Endothelial cell (in vitro differentiated cells): Measurements from ENCODE around the gene TEDDM1. TPM values are rescaled to one million over a fixed set of nuclear protein-coding genes. Genes with fewer than 3 reads are reported as not detected.

Source experiments
- DNase-seq: peaks from one replicate; pipeline ENCODE4 v3.0.0; 2021; ENCODE audit warnings: low spot score
- H3K27ac Mint-ChIP-seq: one replicate; pipeline ENCODE4 v1.8.0; 2021; ENCODE audit warnings: mixed read lengths, inconsistent platforms; ENCODE audit not compliant: unreplicated experiment
- H3K27me3 Mint-ChIP-seq: one replicate; pipeline ENCODE4 v1.8.0; 2021; ENCODE audit warnings: mild to moderate bottlenecking, moderate library complexity, mixed read lengths, inconsistent platforms; ENCODE audit not compliant: unreplicated experiment
- H3K36me3 Mint-ChIP-seq: one replicate; pipeline ENCODE4 v1.8.0; 2021; ENCODE audit warnings: mild to moderate bottlenecking, low read depth, mixed read lengths, inconsistent platforms; ENCODE audit not compliant: unreplicated experiment
- H3K4me1 Mint-ChIP-seq: one replicate; pipeline ENCODE4 v1.8.0; 2021; ENCODE audit warnings: mild to moderate bottlenecking, mixed read lengths, inconsistent platforms; ENCODE audit not compliant: unreplicated experiment
- H3K4me3 Mint-ChIP-seq: one replicate; pipeline ENCODE4 v1.8.0; 2021; ENCODE audit warnings: mild to moderate bottlenecking, mixed read lengths, inconsistent platforms; ENCODE audit not compliant: unreplicated experiment
- H3K9me3 Mint-ChIP-seq: one replicate; pipeline ENCODE4 v1.8.0; 2021; ENCODE audit warnings: mixed read lengths, inconsistent platforms; ENCODE audit not compliant: unreplicated experiment
- CTCF ChIP-seq: fragments of 200-600 bp; sonication (generic); IDR thresholded peaks from one replicate; pipeline ENCODE4 v1.5.0; 2021; ENCODE audit warnings: antibody characterized with exemption; ENCODE audit not compliant: unreplicated experiment
- total RNA-seq: library from RNA; stranded (reverse); fragmentation: NEBNext Ultra II Directional; extraction: Animal tissue kit (Norgen Biotek cat#: 25700); gene quantifications from one replicate; pipeline ENCODE4 v1.2.1, GENCODE V29; 2021; ENCODE audit not compliant: unreplicated experiment

The TEDDM1 gene
- total RNA-seq, 1 donor from 2014 or later: not detected

- Mint-ChIP-seq H3K27me3 (no peaks in the 10 kb centered on the region), H3K4me1 (no peaks in the 10 kb centered on the region), H3K36me3 (peaks cover 3% of the 10 kb centered on the region), H3K27ac (no peak overlapping the region), H3K9me3 (no peaks in the 10 kb centered on the region), H3K4me3 (no peak overlapping the region)
- DNase-seq: no peak
- TF ChIP-seq CTCF: no peak
Measured at GRCh38 chr1:182408435-182409075, 8.1 kb upstream of the TEDDM1 start.

DNA sequence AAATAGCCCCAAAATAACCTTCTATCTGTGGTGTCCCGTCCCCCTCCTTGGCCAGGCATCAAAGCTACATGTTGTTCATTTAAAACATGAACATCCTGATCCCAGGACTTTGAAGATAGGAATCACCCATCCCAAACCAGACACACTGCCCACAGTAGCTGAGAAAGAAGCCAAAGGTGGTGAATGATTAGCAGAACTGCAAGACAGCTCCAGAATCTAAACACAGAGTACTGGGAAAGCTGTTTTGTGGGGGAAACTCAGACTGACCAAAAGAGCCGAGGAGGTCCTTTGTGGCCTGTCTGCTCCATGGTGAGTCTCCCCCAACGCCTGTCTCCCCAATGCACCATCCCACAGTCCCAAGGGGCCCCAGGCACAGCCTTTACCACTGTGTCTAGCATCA lies 7.3 kb upstream of the TEDDM1 start:
- Mint-ChIP-seq H3K27me3 (no peaks in the 10 kb centered on the region), H3K4me1 (no peaks in the 10 kb centered on the region), H3K27ac (no peak overlapping the region), H3K4me3 (no peak overlapping the region), H3K9me3 (no peaks in the 10 kb centered on the region), H3K36me3 (peaks cover 3% of the 10 kb centered on the region)
- no peak for DNase-seq
- TF ChIP-seq CTCF: no peak

- no peak overlapping the region for H3K4me3 Mint-ChIP-seq
- no peaks in the 10 kb centered on the region for H3K4me1 Mint-ChIP-seq
- peaks cover 3% of the 10 kb centered on the region for H3K36me3 Mint-ChIP-seq
- DNase-seq: no peak
- no peaks in the 10 kb centered on the region for H3K9me3 Mint-ChIP-seq
- no peak for TF ChIP-seq CTCF
- no peak overlapping the region for H3K27ac Mint-ChIP-seq
- no peaks in the 10 kb centered on the region for H3K27me3 Mint-ChIP-seq
Measured at GRCh38 chr1:182406012-182406411, 5.5 kb upstream of the TEDDM1 start.

GRCh38 chr1:182405578-182405977 lies 5.1 kb upstream of the TEDDM1 start:
- Mint-ChIP-seq H3K9me3 (no peaks in the 10 kb centered on the region), H3K4me3 (no peak overlapping the region), H3K27ac (no peak overlapping the region), H3K4me1 (no peaks in the 10 kb centered on the region), H3K27me3 (no peaks in the 10 kb centered on the region), H3K36me3 (peaks cover 3% of the 10 kb centered on the region)
- no peak for TF ChIP-seq CTCF
- DNase-seq: no peak

GRCh38 chr1:182404781-182405180 lies 4.3 kb upstream of the TEDDM1 start:
- H3K36me3 Mint-ChIP-seq: peaks cover 3% of the 10 kb centered on the region
- no peak for DNase-seq
- H3K4me1 Mint-ChIP-seq: no peaks in the 10 kb centered on the region
- H3K27me3 Mint-ChIP-seq: no peaks in the 10 kb centered on the region
- TF ChIP-seq CTCF: no peak
- no peaks in the 10 kb centered on the region for H3K9me3 Mint-ChIP-seq
- no peak overlapping the region for H3K4me3 Mint-ChIP-seq
- H3K27ac Mint-ChIP-seq: no peak overlapping the region
